Measurements from ENCODE around the gene OPA3.

GRCh38 chr19:45492137-45492626 is 92.4 kb downstream of the OPA3 start:
- TF ChIP-seq CTCF (conservative IDR thresholded peaks at IDR 0.05; ENCODE audit: low read depth, low read length): no peak
- TF ChIP-seq EZH2 (IDR thresholded peaks at IDR 0.05; ENCODE audit: borderline replicate concordance, low read depth, low read length, poor library complexity, severe bottlenecking): no peak
